ENCODE data around the gene ABLIM2.

DNA sequence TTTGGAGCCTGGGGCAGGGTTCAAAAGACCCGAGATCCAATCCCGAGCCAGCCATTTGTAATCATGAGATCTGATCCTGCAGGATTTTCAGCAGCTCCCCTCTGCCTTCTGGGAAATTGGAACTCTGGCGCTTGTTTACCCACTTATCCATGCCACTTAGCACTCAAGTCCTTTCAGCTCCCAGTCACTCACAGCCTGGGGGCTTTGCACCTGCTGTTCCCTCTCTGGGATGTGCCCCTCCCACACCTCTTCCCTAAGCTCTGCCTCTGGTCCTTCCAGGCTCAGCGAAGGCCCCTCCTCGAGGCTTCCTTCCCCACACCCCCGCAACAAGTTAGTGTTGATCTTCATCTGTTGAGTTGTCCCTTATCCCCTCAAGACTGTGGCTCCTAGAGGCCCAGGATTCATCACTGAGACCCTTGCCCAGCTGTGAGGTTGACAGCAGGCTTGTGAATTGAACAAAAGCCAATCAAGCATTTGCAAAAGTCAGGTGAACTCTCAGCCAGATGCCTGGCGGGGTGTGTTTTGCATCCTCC is 119.8 kb downstream of the ABLIM2 start:
- TF ChIP-seq, protein P1, sequence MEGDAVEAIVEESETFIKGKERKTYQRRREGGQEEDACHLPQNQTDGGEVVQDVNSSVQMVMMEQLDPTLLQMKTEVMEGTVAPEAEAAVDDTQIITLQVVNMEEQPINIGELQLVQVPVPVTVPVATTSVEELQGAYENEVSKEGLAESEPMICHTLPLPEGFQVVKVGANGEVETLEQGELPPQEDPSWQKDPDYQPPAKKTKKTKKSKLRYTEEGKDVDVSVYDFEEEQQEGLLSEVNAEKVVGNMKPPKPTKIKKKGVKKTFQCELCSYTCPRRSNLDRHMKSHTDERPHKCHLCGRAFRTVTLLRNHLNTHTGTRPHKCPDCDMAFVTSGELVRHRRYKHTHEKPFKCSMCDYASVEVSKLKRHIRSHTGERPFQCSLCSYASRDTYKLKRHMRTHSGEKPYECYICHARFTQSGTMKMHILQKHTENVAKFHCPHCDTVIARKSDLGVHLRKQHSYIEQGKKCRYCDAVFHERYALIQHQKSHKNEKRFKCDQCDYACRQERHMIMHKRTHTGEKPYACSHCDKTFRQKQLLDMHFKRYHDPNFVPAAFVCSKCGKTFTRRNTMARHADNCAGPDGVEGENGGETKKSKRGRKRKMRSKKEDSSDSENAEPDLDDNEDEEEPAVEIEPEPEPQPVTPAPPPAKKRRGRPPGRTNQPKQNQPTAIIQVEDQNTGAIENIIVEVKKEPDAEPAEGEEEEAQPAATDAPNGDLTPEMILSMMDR (IDR thresholded peaks at IDR 0.05) = no peak
- TF ChIP-seq POLR2A (IDR thresholded peaks at IDR 0.05) = no peak
